GM19043 (cell line): ENCODE measurements around the gene KRTAP10-11.
"Not testable (repeated sequence)": the region's sequence is repeated elsewhere in the genome, so short reads cannot be mapped to it uniquely, and the experiment has no call there.

ENCODE experiments used
- ATAC-seq: cut with Tn5 transposase; IDR thresholded peaks from one replicate; pipeline ENCODE4 v1.9.1; 2021; ENCODE audit warnings: low read depth; ENCODE audit not compliant: unreplicated experiment

Gene KRTAP10-11

GRCh38 chr21:44658913-44659595 lies 12.8 kb downstream of the KRTAP10-11 start:
- ATAC-seq, result no peak

GRCh38 chr21:44661567-44661966 lies 15.4 kb downstream of the KRTAP10-11 start:
- ATAC-seq, result not testable (repeated sequence)

DNA sequence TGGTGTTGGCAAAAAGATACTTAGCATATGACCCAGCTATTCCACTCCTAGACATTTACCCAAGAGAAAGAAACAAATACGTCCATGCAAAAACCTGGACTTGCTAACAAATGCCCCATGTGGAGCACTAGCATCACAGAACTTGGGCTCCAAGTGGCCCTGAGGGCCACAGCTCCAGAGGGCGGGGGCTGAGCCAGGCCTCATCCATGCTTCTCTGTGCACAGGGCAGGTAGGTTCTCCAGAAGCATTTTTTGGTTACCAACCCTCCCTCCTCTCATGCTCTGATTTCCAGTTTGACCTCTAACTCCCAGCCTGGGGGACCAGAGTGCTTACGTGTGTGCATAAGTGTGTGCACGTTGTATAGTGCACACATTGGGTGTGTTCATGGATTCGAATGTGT lies 18.5 kb downstream of the KRTAP10-11 start:
- ATAC-seq, result no peak

- ATAC-seq, result no peak
Measured at GRCh38 chr21:44666401-44667320, 20.4 kb downstream of the KRTAP10-11 start, which contains the start of gene KRTAP12-2. TSS of gene KRTAP12-2 (minus strand) at chr21:44666927. CDS start at chr21:44666886, 41 bp downstream.

GRCh38 chr21:44667612-44668011 lies 21.4 kb downstream of the KRTAP10-11 start:
- ATAC-seq, result no peak

DNA sequence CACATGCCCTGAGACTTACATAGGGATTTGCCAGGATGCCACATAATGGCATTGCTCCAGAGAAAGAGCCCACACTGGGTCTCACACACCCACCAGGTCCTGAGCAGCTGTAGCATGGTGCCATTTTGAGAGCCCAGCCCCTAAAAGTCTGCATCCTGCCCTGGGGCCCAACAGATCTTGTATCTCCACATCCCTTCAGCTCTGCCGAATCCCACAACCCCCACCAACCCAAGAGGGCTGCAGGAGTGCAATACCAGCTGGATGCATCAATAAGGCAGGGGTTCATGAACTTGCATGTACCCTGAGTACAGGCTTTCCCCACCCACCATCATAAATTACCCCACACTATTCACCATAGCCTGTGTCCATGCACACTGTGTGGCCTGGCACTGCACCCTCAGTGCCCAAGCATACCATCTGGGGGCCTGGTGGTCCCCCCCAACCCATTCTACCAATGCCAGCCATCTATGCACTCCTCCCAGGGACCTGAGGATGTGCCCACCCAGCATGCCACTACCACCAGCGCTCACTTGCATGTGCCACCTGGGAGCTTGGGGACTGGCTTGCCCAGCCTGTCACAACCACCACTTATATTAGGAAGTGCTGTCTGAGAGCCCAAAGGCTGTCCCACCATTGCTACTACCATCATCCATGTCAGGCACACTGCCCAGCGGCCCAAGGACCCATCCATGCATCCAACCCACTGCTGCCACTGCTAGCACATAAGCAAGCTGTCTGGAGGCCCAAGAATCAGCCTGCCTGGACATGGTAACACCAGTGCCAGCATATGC lies 24.6 kb downstream of the KRTAP10-11 start:
- ATAC-seq, result no peak

GRCh38 chr21:44671911-44672310 lies 25.7 kb downstream of the KRTAP10-11 start:
- ATAC-seq, result no peak

DNA sequence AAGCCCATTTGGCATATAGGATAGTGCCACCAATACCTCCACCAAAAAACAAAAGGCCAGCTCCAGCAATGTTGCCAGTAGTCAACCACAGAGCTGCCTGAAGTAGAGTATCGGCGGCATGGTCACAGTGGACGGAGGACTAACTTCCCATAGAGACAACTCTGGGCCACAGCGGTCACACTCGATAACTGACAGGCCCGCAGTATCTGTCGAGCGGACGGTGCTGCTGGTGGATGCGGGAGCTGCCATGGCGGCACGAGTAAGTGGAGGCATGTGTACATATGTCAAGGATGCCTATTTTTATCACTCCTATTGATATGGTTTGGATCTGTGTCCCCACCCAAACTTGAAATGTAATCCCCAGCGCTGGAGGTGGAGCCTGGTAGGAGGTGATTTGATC lies 31.7 kb downstream of the KRTAP10-11 start:
- ATAC-seq, result no peak

- ATAC-seq, result no peak
Measured at GRCh38 chr21:44681152-44681551, 34.9 kb downstream of the KRTAP10-11 start.

DNA sequence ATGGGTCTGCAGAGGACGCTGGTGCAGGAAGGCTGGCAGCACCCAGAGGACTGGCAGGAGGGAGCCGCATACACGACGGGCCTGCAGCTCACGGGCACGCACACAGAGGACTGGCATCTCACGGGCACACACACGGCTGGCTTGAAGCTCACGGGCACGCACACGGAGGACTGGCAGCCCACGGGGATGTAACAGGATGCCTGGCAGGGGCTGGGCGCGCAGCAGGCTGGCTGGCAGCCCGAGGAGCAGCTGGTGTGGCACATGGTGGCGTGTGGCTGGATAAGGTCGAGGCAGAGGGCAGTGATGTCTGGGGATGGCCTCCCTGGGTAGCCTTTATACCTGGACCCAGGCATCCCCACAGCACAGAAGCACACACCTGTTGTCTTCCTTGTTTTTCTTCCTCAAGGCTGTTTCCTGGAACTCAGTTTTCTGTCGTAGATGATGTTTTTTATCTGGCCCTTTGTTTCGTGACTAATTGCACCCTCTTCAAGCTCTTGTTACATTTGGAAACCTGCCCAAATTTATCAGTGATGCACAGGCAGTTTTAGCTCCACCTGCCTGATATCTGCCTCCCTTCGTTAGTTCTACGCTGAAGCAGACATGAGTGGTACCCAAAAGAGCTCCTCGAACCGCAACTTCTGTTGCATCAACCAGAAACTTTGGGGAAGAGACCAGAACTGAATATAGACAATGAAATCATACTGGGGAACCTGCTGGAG lies 35.8 kb downstream of the KRTAP10-11 start, which contains the start of gene KRTAP12-1:
Gene KRTAP12-1 (minus strand): TSS at position 303 of the 719 bp plus-strand sequence. CDS start 40 bp downstream, at position 263.
- no peak for ATAC-seq

GRCh38 chr21:44682580-44683151 lies 36.5 kb downstream of the KRTAP10-11 start:
- ATAC-seq, result no peak

- ATAC-seq, result no peak
Measured at GRCh38 chr21:44684077-44684476, 37.9 kb downstream of the KRTAP10-11 start.

DNA sequence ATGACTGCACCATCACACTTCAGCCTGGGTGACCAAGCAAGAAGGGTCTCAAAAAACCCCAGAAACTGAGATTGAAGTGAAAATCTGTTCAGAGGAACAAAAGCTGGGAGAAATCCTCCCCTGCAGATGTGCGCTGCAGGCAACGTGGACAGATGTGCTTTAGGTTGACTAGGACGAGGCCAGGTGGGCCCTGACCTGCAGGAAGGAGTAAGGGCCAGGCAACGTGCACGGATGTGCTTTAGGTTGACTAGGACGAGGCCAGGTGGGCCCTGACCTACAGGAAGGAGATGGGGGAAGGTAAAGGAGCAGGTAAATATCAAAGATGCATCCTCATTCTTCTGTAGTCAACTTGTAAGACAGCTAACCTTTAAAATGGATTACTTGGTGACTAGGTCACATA lies 38.3 kb downstream of the KRTAP10-11 start:
- no peak for ATAC-seq

DNA sequence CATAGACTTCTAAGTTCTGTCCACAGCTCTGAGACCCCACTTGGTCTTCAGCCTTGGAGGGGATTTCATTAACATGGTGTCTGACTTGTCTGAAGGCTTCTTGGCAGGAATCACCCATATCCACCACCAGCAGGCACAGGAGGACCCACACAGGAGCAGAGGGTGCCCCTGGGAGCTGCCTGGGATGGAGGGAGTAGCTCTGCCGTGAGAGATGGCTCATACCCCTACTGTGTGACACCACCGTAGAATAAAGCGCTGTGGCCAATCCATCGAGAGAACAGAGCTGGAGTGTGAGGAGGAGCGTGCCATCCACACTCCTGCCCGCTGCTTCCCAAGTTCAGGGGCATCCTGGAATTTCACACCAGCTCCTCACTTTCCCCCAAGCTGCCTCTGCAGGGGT lies 38.8 kb downstream of the KRTAP10-11 start:
- ATAC-seq, result not testable (repeated sequence)

DNA sequence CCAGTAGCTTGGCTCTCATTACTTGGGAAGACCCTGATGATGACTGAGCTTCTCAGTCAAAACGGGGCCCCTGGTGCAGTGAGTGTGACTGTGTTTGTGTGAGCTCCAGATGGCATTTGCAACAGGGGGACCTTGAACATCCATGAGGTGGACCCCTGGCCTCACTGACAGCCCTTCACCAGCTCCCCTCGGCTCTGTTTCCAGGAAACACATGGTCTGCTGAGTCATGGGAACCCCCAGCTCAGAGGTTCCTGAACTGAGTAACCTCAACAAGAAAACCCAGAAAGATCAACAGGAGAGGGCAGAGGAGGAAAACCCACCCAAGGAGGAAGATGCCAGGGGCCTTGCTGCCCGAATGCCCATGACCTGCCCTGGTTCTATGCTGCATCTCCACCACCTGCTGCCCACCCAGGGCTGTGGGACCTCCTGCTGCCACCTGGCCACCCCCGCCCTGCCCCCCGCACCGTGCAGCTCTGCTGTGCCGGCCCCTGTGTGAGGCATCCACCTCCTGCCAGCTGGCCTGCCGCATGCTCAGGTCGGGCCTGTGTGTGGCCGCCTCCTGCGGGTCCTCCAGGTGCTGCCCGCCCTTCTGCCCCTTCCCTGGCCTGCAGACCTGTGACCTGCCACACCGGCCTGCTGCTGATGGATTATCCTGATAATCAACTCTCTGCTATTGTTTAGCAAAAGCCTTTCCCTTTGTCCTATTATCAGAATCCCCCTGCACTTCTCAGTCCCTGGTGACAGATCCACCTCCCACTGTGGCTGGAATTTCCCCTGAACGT lies 40.0 kb downstream of the KRTAP10-11 start:
- no peak for ATAC-seq

DNA sequence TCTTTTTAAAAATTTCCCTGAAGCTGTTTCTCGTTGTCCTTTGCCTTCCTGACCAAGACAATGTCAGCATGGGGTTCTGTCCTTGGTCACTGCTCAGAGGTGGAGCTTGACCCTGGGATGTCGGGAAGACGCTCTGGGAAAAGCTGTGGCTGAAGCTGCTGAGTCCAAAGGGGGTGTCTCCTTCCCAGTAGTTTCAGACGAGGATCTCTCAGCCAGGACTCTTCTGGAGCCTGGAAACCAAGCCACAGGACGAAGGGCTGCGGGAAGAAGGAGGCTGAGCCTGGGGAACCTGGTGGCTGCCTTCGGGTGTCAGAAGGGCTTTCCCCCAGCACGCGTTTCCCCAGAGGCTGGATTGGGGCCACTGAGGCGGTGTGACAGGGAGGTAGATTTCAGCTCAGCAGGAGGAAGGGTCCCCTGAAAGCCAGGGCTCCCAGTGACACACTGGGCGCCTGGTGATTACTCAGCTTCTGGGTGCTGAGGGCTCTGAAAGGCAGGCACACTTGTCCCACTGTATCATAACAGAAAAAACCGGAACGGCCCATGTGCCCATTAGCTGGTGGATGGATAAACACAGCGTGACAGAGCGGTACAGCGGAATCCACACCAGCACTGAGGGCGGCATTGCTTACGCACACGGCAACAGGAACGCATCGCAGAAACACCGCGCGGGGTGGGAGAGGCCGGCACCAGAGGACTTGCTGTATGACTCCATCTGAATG lies 40.8 kb downstream of the KRTAP10-11 start:
- no peak for ATAC-seq

- ATAC-seq, result no peak
Measured at GRCh38 chr21:44687671-44688070, 41.5 kb downstream of the KRTAP10-11 start.

- ATAC-seq, result not testable (repeated sequence)
Measured at GRCh38 chr21:44689740-44690139, 43.5 kb downstream of the KRTAP10-11 start.
